HFFc6 (cell line): ENCODE data around the gene SLC44A3. TPM values are rescaled to one million over a fixed set of nuclear protein-coding genes. Genes with fewer than 3 reads are reported as not detected.

Source experiments
- DNase-seq: peaks from one replicate; pipeline ENCODE4 v3.0.0-alpha.2; 2018
- H3K27ac Mint-ChIP-seq: 2 replicates; pipeline ENCODE4 v1.8.0; 2020; ENCODE audit warnings: mild to moderate bottlenecking, mixed read lengths
- H3K27me3 Mint-ChIP-seq: 2 replicates; pipeline ENCODE4 v1.8.0; 2021; ENCODE audit warnings: mild to moderate bottlenecking, moderate library complexity, mixed read lengths; ENCODE audit not compliant: insufficient read depth
- H3K36me3 Mint-ChIP-seq: 2 replicates; pipeline ENCODE4 v1.8.0; 2021; ENCODE audit warnings: low read depth, mixed read lengths
- H3K4me1 Mint-ChIP-seq: 2 replicates; pipeline ENCODE4 v1.8.0; 2020; ENCODE audit warnings: low read depth, mixed read lengths
- H3K4me3 Mint-ChIP-seq: 2 replicates; pipeline ENCODE4 v1.8.0; 2020; ENCODE audit warnings: mild to moderate bottlenecking, moderate library complexity, mixed read lengths
- H3K9me3 Mint-ChIP-seq: 2 replicates; pipeline ENCODE4 v1.8.0; 2020; ENCODE audit warnings: mild to moderate bottlenecking, mixed read lengths
- total RNA-seq, 6 experiments: library from RNA; stranded (reverse); fragmentation: NEBNext Ultra II Directional; extraction: Animal tissue kit (Norgen Biotek cat#: 25700); gene quantifications; 2 replicates in 1 of 6; 3 replicates in 5 of 6; pipeline ENCODE4 v1.2.3, GENCODE V29; 2021
- TF ChIP-seq, protein P1 (sequence below): fragments of 200-600 bp; sonication (generic); IDR thresholded peaks from 2 replicates; pipeline ENCODE4 v1.5.0; 2021; ENCODE audit warnings: antibody characterized with exemption, mild to moderate bottlenecking

Gene SLC44A3
- total RNA-seq, 6 experiments from 2014 or later: 0.62 to 1.8 (median 0.73) TPM

DNA sequence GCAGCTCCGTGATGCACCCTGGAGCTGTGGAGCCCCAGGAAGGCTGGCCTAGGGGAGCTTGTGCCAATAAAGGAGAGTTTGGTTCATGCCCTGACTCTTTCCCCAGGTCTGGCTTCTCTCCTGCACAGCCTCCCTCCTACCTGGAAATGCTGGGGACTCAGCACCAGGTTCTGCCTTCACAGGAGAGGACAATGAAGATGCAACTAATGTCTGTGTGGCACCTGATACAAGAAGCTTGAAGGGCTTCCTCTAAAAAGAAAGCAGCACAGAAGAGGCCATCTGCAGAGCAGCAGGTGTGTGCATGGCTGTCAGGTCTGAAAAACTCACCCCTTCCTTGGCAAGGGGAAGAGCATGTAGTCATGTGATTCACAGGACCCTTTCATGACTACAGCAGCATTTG is 43.7 kb upstream of the SLC44A3 start:
- DNase-seq: no peak
- TF ChIP-seq, protein P1, sequence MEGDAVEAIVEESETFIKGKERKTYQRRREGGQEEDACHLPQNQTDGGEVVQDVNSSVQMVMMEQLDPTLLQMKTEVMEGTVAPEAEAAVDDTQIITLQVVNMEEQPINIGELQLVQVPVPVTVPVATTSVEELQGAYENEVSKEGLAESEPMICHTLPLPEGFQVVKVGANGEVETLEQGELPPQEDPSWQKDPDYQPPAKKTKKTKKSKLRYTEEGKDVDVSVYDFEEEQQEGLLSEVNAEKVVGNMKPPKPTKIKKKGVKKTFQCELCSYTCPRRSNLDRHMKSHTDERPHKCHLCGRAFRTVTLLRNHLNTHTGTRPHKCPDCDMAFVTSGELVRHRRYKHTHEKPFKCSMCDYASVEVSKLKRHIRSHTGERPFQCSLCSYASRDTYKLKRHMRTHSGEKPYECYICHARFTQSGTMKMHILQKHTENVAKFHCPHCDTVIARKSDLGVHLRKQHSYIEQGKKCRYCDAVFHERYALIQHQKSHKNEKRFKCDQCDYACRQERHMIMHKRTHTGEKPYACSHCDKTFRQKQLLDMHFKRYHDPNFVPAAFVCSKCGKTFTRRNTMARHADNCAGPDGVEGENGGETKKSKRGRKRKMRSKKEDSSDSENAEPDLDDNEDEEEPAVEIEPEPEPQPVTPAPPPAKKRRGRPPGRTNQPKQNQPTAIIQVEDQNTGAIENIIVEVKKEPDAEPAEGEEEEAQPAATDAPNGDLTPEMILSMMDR: no peak
- no peaks in the 10 kb centered on the region; the same call in 1 of the 2 replicates for H3K9me3 Mint-ChIP-seq
- H3K4me3 Mint-ChIP-seq: no peak overlapping the region
- peaks cover 4% of the 10 kb centered on the region; the same call in 1 of the 2 replicates for H3K36me3 Mint-ChIP-seq
- H3K4me1 Mint-ChIP-seq: peaks cover 34% of the 10 kb centered on the region
- H3K27ac Mint-ChIP-seq: no peak overlapping the region
- H3K27me3 Mint-ChIP-seq: no peaks in the 10 kb centered on the region; the same call in 1 of the 2 replicates

DNA sequence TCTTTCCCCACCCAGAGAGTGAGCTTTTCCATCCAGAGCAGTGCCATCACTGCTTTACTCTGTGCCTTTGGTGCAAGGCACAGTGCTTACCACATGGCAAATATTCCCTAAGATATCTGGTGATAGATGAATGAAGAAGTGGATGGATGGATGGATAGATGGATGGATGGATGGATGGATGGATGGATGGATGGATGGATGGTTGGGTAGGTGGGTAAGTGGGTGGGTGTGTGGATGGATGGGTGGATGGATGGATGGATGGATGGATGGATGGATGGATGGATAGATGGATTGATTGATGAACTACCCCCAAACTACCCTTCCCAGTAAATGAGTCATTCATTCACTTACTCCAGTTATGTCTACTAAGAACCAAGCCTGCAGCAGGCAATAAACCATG is 42.9 kb upstream of the SLC44A3 start:
- Mint-ChIP-seq H3K4me1 (peaks cover 34% of the 10 kb centered on the region), H3K27ac (no peak overlapping the region), H3K36me3 (peaks cover 4% of the 10 kb centered on the region; the same call in 1 of the 2 replicates), H3K27me3 (no peaks in the 10 kb centered on the region; the same call in 1 of the 2 replicates), H3K9me3 (no peaks in the 10 kb centered on the region; the same call in 1 of the 2 replicates), H3K4me3 (no peak overlapping the region)
- no peak for DNase-seq
- TF ChIP-seq, protein P1: no peak

DNA sequence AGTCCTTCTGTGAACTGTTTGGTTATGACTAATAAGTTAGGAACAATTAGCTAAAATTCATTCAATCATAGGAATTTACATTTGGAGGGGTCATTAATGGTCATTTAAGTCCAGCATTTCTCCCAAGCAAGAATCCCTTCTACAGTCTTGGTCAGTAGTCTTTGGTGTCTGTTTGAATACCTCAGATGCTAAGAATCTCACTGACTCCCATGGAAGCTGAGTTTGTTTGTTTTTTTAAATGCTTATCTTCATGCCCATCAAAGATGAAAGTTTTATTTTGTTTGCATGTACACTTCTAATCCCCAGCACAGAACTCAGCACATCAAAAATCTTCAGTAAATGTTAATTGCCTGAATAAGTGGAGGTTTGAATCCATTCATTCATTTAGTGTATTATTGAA is 41.3 kb upstream of the SLC44A3 start:
- peak overlapping the region; percentile 8; the same call in 1 of the 2 replicates for H3K27ac Mint-ChIP-seq
- peak; percentile 60 for DNase-seq

DNA sequence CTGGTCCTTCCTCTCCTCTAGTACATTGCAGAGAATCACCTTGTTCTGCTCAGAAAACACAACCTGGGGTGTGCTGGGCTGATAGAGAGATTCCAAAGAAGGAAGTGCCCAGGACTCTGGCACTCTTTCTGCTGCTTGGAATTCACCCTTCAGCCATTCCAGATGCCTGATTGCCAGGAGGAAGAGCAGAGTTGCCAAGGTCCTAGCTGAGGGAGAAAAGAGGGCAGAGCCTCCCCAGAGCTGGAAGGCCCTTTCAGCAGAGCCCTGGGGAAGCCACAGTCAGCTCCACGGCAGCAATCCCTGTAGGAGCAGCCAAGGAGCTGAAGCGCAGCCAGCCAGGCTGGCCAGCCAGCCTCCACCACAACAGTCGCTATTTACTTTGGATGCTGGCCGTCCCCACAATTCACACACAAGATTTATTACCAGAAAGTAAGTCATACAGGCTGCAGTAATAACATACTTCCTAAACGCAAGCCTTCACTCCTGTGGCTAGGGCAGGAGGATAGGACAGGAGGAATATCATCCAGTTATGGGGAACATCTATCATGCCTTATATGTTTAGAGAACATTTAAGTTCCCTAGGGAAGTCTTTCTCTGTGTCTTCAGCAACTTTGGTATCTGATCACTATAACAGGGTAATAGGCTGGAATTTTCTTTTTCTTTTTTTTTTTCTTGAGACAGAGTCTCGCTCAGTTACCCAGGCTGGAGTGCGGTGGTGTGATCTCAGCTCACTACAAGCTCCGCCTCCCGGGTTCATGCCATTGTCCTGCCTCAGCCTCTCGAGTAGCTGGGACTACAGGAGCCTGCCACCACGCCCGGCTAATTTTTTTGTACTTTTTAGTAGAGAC is 36.6 kb upstream of the SLC44A3 start:
- peak; percentile 42 for DNase-seq
- Mint-ChIP-seq H3K4me3 (peak overlapping the region; percentile 18; the same call in 1 of the 2 replicates), H3K4me1 (peaks cover 33% of the 10 kb centered on the region), H3K36me3 (no peaks in the 10 kb centered on the region), H3K27me3 (no peaks in the 10 kb centered on the region), H3K27ac (peak overlapping the region; percentile 75), H3K9me3 (no peaks in the 10 kb centered on the region)
- TF ChIP-seq, protein P1: no peak

More for the DNA sequence above, 41.3 kb upstream of the SLC44A3 start:
- Mint-ChIP-seq H3K4me3 (no peak overlapping the region), H3K27me3 (no peaks in the 10 kb centered on the region; the same call in 1 of the 2 replicates), H3K9me3 (no peaks in the 10 kb centered on the region; the same call in 1 of the 2 replicates), H3K36me3 (peaks cover 4% of the 10 kb centered on the region; the same call in 1 of the 2 replicates), H3K4me1 (peaks cover 38% of the 10 kb centered on the region)
- TF ChIP-seq, protein P1: no peak

DNA sequence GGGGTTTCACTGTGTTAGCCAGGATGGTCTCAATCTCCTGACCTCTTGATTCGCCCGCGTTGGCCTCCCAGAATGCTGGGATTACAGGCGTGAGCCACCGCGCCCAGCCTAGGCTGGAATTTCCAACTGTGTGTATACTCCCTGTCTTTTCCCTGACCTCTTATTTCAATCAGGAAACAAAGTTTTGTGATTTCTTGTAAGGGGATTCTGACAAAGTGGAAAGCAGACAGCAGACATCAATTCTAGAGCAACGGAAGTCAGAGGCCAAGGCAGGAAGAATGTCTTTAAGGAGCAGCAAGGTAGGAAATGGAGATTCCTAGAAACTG is 36.0 kb upstream of the SLC44A3 start:
- no peaks in the 10 kb centered on the region for H3K27me3 Mint-ChIP-seq
- DNase-seq: no peak
- no peaks in the 10 kb centered on the region for H3K9me3 Mint-ChIP-seq
- H3K4me1 Mint-ChIP-seq: peaks cover 27% of the 10 kb centered on the region
- H3K4me3 Mint-ChIP-seq: peak overlapping the region; percentile 18; the same call in 1 of the 2 replicates
- H3K27ac Mint-ChIP-seq: peak overlapping the region; percentile 75; the same call in 1 of the 2 replicates
- TF ChIP-seq, protein P1: no peak
- H3K36me3 Mint-ChIP-seq: no peaks in the 10 kb centered on the region
